NCI-H1092 treated with DMSO at 0.1 percent for 48 hours (cell line): ENCODE measurements around the gene NUTM2D.
"Not testable (repeated sequence)": the region's sequence is repeated elsewhere in the genome, so short reads cannot be mapped to it uniquely, and the experiment has no call there.

Experiments
- DNase-seq: peaks from one replicate; lab custom pipeline; 2025; lab: John Stamatoyannopoulos, UW

The NUTM2D gene

GRCh38 chr10:87374091-87374490, 16.5 kb downstream of the NUTM2D start:
- not testable (repeated sequence) for DNase-seq

DNA sequence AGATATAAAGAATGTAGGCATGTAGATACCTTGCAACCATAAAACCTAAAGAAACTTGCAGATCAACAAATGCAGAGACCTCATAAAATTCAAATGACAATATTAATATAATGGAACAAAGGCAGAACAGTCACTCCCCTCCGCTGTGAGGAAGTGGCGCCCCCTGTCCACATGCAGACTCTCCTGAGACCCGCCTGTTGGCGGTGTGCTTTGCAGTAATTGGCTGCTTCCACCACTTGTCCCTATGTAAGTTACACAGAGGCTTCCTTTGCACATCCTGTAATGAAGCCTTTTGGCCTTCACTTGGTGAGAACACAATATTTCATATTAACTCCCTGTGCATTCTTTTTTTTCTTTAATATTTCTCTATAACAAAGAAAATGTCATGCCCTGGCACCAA, 21.6 kb downstream of the NUTM2D start:
- not testable (repeated sequence) for DNase-seq

GRCh38 chr10:87383149-87383857, 25.8 kb downstream of the NUTM2D start:
- DNase-seq: not testable (repeated sequence)

DNA sequence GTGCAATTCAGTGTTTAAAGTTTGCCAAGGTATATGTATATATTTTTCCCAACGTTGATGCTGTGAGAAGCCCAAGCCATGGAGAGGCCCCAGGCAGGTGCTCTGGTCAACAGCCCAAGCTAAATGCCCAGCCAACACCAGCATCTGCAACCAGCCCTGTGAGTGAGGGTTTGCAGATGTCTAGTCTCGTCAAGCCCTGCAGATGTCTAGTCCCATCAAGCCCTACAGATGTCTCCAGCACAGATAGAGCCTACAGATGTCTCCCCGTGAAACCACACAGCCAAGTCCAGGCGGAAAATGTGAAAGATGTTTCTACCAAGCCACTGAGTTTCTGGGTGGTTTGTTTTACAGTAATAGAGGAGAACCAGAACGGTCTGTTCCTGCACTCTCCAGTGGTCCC, 26.7 kb downstream of the NUTM2D start:
- not testable (repeated sequence) for DNase-seq

GRCh38 chr10:87385762-87386360, 28.3 kb downstream of the NUTM2D start:
- DNase-seq: not testable (repeated sequence)

- not testable (repeated sequence) for DNase-seq
Observed at GRCh38 chr10:87391360-87391759, 33.8 kb downstream of the NUTM2D start.

DNA sequence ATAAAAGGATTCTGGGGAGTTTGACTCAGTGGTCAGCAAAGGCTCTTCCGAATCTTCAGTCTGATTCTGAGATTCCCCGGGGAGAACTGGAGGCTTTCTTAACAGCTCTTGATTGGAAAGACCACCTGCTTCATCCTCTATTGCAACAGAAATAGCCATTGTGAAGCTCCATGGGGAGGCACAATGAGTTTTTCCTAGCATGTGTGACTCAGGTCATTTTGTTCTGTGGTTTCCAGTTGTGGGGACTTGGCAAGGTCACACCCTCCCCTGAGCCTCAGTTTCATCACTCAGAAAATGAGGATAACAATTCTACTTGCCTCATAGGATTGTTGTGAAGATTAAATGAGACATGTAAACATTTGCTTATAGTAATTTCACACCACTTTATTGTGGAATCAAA, 38.7 kb downstream of the NUTM2D start:
- not testable (repeated sequence) for DNase-seq

GRCh38 chr10:87398436-87398835, 40.9 kb downstream of the NUTM2D start:
- not testable (repeated sequence) for DNase-seq

DNA sequence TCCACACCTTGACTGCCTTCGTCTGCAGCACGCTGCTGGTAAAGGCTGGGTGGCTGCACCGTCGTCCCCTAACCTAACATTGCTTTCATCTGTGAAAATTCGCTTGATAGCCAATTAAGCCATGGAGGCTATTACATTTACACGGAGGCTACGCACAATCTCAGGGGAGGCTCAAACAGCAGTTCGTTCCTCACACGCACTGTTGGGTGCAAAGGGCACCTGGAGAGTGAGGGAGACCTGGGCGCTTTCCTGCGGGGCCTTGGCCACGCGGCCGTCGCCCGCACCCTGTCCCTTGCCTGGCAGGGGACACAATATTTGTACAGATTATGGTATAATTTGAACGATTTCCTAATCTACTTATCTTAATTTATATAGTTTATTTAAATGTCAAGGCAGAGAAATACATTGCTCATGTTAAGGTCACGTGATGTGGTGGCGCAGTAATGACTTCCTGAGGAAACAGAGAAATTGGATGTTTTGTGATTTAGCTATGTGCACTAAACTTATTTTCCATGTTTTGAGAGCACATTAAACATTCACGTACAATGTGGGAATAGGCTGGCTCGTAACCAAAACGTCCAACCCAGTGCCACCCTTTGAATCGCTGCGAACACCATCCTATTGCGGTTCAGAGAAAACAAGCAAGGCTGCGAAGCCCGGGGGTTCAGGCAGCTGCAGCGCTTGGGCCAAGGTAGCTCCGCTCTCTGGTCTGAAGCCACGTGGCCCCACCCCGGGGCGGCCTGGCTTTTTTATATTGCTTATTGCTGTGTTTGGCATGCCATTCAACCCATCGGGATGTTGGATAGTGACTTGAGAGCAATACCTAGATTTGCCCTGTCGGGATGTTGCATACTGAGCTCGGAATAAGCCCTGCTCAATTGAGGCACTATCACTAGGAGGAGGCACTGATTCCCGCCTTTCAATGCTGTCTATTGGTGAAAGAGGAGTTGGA, 50.2 kb downstream of the NUTM2D start:
- not testable (repeated sequence) for DNase-seq

- DNase-seq: not testable (repeated sequence)
Observed at GRCh38 chr10:87413921-87414320, 56.4 kb downstream of the NUTM2D start.
